Cardiac septum (tissue), 1 donor: Measurements from ENCODE around the gene KIAA1671. TPM values are rescaled to one million over a fixed set of nuclear protein-coding genes. Genes with fewer than 3 reads are reported as not detected.

Experiments
- DNase-seq: peaks from one replicate; pipeline ENCODE4 v3.0.0-alpha.2; 2020; ENCODE audit warnings: low spot score
- intact Hi-C: fragments of 100-400 bp; cut with DNase I; formaldehyde crosslinking; loops from one replicate; pipeline ENCODE4 v1.14.0; 2022
- total RNA-seq: library from RNA; stranded (reverse); fragmentation: NEBNext Ultra II Directional; extraction: Animal tissue kit (Norgen Biotek cat#: 25700); gene quantifications from one replicate; pipeline ENCODE4 v1.2.1, GENCODE V29; 2021
- donor health status: DM: no; HTN: no; CAD: no.

The KIAA1671 gene
- total RNA-seq, 1 donor from 2014 or later: 12.3 TPM

- intact Hi-C loops: no loop called here
Observed at GRCh38 chr22:25053153-25053805, 100.8 kb downstream of the KIAA1671 start.

GRCh38 chr22:25054943-25055511, 102.5 kb downstream of the KIAA1671 start:
- intact Hi-C loops: no loop called here
- no peak for DNase-seq

More at GRCh38 chr22:25053153-25053805, 100.8 kb downstream of the KIAA1671 start:
- DNase-seq: no peak

GRCh38 chr22:25057013-25057881, 104.7 kb downstream of the KIAA1671 start:
- no peak for DNase-seq
- intact Hi-C loops: no loop called here

- DNase-seq: no peak
- intact Hi-C loops: no loop called here
Observed at GRCh38 chr22:25059438-25059837, 106.9 kb downstream of the KIAA1671 start.

DNA sequence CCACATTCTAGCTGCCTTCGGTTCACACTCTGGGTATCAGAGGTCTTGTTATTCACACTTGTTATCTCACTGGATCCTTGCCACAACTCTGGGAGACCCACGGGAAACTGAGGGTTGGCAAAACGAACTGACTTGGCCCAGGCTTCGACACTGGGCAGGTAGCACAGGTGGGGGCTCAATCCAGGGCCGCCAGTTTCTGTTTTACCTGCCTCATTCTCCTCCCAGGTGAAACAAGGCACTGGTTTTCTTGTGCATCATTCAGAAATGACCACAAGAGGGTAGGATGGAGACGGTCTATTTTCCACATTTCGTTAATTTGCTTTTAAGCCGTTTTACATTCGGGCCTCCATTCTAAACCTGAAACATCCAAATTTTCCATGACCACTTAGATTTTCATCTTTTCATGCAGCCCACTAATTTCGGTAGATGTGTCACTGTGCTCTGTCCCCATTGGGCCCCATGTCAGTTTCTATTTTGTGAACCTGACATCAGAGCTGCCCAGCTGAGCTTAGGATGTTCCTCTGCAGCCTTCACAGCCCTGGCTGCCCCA, 108.1 kb downstream of the KIAA1671 start:
- no peak for DNase-seq
- intact Hi-C loops: no loop called here

DNA sequence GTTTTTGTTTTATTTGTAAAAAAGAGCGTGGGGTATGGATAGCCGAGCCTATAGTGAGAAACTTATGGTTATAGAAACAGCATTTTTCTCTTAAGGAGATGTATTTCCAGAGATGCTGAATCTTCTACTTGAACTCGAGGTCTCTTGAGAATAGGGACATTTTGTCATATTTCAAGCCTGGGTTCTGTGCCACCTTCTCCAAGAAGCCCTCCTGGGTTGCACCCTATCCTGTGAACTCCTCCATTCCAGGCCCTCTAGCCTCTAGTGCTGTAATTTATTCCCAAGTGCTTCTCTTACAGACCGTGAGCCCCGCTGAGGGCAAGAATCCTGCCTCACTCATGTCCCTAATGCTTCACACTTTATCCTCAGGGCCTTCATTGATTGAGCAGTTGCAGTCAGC, 108.6 kb downstream of the KIAA1671 start:
- intact Hi-C loops: no loop called here
- no peak for DNase-seq

- DNase-seq: no peak
- intact Hi-C loops: no loop called here
Observed at GRCh38 chr22:25061605-25062376, 109.3 kb downstream of the KIAA1671 start.

DNA sequence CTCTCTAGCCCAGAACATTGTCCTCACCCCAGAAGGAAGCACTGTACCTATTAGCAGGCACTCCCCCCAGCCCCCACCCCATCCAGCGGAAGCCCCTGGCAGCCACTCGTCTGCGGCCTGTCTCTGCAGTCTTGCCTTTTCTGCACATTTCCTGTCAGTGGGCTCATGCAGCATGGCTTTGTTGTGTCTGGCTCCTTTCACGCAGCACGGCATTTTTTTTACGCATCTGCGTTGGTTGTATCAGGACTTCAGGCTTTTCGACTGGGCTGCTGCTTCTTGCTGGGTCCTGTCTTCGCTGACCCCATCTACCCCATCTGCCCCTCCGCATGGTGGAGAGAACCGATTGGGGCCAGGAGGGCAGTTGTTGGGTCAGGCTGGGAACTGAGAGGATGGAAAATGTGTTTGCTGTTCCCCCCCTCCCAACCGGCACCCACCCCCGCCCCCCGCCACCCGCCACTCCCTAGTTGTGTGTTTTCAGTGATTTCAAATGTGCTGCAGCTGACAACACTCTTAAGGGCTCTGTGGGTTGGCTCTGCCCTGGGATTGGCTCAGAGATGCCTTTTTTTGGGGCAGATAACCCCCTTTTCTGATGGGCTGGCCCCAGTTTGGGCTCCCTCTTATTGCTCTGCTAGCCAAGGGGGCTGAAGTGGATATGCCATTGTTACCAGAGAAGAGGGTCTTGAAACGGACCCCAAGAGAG, 110.0 kb downstream of the KIAA1671 start:
- DNase-seq: no peak
- intact Hi-C loops: no loop called here

DNA sequence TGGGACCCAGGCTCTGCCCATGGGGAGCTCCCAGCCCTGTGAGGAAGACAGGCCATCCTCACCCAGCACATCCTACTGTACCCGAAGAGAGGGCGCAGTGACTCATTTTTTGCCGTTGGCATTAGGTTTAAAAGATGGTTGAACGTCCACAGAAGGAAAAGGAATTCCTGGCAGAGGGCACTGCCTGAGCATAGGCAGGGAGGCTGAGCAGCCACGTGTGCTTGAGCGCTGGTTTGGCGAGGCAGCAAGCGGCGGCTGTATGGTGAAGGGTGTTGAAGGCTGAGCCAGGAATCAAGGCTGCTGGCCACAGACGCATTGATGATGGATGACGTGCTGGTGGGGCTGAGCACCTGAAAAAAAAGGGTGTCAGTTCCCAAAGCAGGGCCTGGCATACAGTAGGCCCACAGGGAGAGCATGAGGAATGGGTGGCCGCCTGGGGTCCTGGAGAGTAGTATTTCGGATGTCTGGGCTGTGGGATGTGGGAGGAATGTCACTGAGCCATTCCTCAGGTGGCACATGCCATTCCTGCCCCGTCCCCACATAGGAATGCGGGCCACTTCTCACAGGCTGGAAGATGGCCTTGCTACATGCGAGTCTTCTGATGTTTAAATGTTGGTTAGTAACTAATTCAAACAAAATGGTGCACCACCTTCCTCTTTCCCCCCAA, 112.5 kb downstream of the KIAA1671 start:
- no peak for DNase-seq
- intact Hi-C loops: no loop called here

DNA sequence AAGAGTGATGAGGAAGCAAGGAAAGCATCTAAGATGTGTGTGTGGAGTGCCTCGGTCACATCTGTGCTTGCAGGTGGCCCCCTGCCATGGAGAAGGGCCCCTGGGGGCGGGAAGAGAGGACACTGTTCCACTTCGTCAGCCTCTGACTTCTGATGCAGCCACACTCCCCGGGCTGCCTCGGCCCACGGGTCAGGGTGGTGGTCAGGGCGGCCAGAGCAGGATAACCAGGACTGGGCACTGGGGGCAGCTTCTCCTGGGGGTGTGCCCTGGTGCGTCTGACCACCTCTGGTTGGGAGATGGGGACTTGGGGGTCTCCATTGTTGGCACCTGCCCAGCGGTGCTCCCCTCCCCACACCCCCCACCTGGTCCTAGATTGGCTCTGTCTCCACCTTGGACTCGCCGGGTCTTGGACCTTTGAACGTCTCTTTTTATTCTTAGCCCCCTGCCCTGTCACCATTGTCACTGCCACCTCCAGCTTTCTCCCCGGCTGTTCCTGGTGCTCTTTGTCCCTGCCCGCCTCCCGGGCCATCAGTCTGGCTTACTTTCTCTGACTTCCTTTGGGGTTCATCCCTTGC, 114.4 kb downstream of the KIAA1671 start:
- DNase-seq: no peak
- intact Hi-C loops: no loop called here

- DNase-seq: no peak
- intact Hi-C loops: no loop called here
Observed at GRCh38 chr22:25067851-25068421, 115.4 kb downstream of the KIAA1671 start.

DNA sequence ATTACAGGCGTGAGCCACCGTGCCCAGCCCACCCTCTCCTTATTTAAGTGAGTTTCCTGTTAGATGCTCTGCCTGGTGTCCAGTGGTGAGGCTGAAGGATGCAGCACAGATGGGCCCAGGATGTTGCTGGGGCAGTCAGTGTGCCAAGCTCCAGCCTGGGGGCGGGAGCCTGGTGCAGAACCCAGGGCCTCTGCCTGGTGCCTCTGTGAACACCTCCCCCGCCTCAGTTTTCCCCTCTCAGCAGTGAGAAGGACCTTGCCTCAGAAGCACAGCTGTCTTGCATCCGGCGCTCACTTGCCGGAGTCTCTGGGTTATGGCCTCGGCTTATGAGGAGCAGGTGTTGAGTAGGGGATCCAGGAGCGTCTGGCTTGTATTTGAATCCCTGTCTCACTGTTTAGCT, 116.2 kb downstream of the KIAA1671 start:
- no peak for DNase-seq
- intact Hi-C loops: no loop called here

DNA sequence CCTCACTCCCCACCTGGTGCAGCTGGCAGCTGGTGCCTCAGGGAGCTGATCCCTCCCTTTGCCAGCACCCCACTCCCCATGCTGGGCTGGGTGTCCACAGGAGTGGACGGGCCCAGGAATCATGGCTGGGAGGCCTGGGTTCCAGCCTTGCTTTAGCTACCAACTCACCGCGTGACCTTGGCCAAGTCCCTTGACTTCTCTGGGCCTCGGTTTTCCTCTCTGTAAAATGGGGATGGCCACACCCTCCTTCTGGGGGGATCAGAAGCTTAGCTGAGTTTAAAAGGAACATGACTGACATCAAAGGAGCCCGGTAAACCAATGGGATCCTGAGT, 116.9 kb downstream of the KIAA1671 start:
- intact Hi-C loops: no loop called here
- no peak for DNase-seq

GRCh38 chr22:25069758-25070481, 117.4 kb downstream of the KIAA1671 start:
- no peak for DNase-seq
- intact Hi-C loops: no loop called here

- intact Hi-C loops: no loop called here
- no peak for DNase-seq
Observed at GRCh38 chr22:25070956-25071355, 118.4 kb downstream of the KIAA1671 start.

GRCh38 chr22:25071720-25072119, 119.2 kb downstream of the KIAA1671 start:
- intact Hi-C loops: no loop called here
- DNase-seq: no peak

GRCh38 chr22:25072406-25072805, 119.9 kb downstream of the KIAA1671 start:
- no peak for DNase-seq
- intact Hi-C loops: no loop called here
